Smooth muscle cell (in vitro differentiated cells): ENCODE measurements around the gene FOXC1. TPM values are rescaled to one million over a fixed set of nuclear protein-coding genes. Genes with fewer than 3 reads are reported as not detected.

Experiments
- DNase-seq: peaks from one replicate; lab custom pipeline; 2025; ENCODE audit not compliant: unreplicated experiment; lab: John Stamatoyannopoulos, UW
- H2AFZ ChIP-seq: fragments of 200-600 bp; sonication (generic); 2 replicates; pipeline ENCODE4 v1.6.0; 2016; ENCODE audit warnings: antibody characterized with exemption, low read depth, mild to moderate bottlenecking
- H3F3A ChIP-seq: fragments of 200-600 bp; sonication (generic); 2 replicates; pipeline ENCODE4 v1.6.0; 2017; ENCODE audit warnings: antibody characterized with exemption, low read depth
- H3K27ac ChIP-seq: fragments of 200-600 bp; sonication (generic); 2 replicates; pipeline ENCODE4 v1.5.1; 2016; ENCODE audit warnings: low read depth, mild to moderate bottlenecking
- H3K27me3 ChIP-seq: fragments of 200-600 bp; sonication (generic); 2 replicates; pipeline ENCODE4 v1.6.1; 2016; ENCODE audit warnings: low read depth, mild to moderate bottlenecking
- H3K36me3 ChIP-seq: fragments of 200-600 bp; sonication (generic); 2 replicates; pipeline ENCODE4 v1.5.1; 2016; ENCODE audit warnings: low read depth
- H3K4me1 ChIP-seq: fragments of 200-600 bp; sonication (generic); 2 replicates; pipeline ENCODE4 v1.5.1; 2016; ENCODE audit warnings: low read depth
- H3K4me2 ChIP-seq: fragments of 200-600 bp; sonication (generic); 2 replicates; pipeline ENCODE4 v1.6.0; 2016; ENCODE audit warnings: mild to moderate bottlenecking
- H3K4me3 ChIP-seq: fragments of 200-600 bp; sonication (generic); 2 replicates; pipeline ENCODE4 v1.5.1; 2016; ENCODE audit warnings: mild to moderate bottlenecking
- H3K79me2 ChIP-seq: fragments of 200-600 bp; sonication (generic); 2 replicates; pipeline ENCODE4 v1.6.0; 2016; ENCODE audit warnings: low read depth, mild to moderate bottlenecking
- H3K9ac ChIP-seq: fragments of 200-600 bp; sonication (generic); 2 replicates; pipeline ENCODE4 v1.6.0; 2016; ENCODE audit warnings: low read depth
- H3K9me3 ChIP-seq: fragments of 200-600 bp; sonication (generic); replicated peaks from 2 replicates; pipeline ENCODE4 v1.5.1; 2016; ENCODE audit warnings: low read depth
- H4K20me1 ChIP-seq: fragments of 200-600 bp; sonication (generic); 2 replicates; pipeline ENCODE4 v1.6.0; 2016; ENCODE audit warnings: low read depth
- WGBS: methylation state at CpG from one replicate; pipeline ENCODE4 v1.1.7; 2016; ENCODE audit warnings: low lambda C conversion rate; 5-methylcytosine and 5-hydroxymethylcytosine counted together
- polyA plus RNA-seq: library from polyadenylated mRNA; unstranded; fragments of >200 nt; fragmentation: Nextera tagmentation; extraction: Ambion mirVana; gene quantifications from 2 replicates; pipeline ENCODE4 v1.2.1, GENCODE V29; 2016
- total RNA-seq: library from RNA; depleted of rRNA; stranded (reverse); fragments of >200 nt; gene quantifications from 2 replicates; pipeline ENCODE4 v1.2.3, GENCODE V29; 2014
- TF ChIP-seq, protein P1 (sequence below): fragments of 200-600 bp; sonication (generic); IDR thresholded peaks from 2 replicates; pipeline ENCODE4 v1.5.1; 2017; ENCODE audit warnings: borderline replicate concordance, mild to moderate bottlenecking, antibody characterized with exemption; ENCODE audit not compliant: insufficient read depth, poor library complexity, severe bottlenecking

The FOXC1 gene
- total and polyA plus RNA-seq, 2 experiments from 2014 or later: 0.10 to 1.4 TPM

DNA sequence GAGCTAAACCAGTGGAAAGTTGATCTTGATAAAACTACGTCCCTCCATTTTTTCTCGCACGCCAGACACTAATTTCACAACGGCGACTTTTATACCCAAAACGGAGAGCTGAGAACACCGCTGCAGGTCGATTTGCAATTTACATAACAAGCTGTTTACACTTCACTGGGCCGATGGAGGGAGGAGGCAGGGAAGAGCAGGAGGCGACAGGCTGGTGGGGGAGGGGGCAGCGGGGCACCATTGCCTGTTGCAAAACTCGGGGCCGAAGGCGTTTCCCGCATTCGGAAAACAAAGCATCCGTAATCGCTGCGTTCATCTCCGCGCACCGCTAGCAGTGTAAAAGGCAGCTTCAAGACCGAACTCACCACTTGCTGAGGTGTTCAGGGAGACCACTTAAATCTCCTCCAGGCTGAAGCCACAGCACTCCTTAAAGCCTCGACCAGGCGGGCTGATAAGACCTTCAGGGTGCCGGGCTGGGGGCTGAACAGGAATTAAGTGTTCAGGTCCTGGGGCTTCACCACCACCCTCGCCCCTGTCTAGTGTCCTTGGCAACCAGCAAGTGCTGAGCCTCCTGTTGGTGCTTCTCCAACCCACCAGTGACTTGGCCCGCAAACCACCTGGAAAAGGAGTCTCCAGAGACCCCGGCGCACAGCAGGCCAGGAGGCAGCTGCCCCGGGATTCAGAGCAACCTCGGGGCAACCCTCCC lies 2.0 kb upstream of the FOXC1 start:
- H3K9me3 ChIP-seq: no peaks in the 10 kb centered on the region
- TF ChIP-seq, protein P1, sequence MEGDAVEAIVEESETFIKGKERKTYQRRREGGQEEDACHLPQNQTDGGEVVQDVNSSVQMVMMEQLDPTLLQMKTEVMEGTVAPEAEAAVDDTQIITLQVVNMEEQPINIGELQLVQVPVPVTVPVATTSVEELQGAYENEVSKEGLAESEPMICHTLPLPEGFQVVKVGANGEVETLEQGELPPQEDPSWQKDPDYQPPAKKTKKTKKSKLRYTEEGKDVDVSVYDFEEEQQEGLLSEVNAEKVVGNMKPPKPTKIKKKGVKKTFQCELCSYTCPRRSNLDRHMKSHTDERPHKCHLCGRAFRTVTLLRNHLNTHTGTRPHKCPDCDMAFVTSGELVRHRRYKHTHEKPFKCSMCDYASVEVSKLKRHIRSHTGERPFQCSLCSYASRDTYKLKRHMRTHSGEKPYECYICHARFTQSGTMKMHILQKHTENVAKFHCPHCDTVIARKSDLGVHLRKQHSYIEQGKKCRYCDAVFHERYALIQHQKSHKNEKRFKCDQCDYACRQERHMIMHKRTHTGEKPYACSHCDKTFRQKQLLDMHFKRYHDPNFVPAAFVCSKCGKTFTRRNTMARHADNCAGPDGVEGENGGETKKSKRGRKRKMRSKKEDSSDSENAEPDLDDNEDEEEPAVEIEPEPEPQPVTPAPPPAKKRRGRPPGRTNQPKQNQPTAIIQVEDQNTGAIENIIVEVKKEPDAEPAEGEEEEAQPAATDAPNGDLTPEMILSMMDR: no peak
- no peaks in the 10 kb centered on the region for H3K79me2 ChIP-seq
- peaks cover 90% of the 10 kb centered on the region for H3K27me3 ChIP-seq
- H3K9ac ChIP-seq: no peak overlapping the region
- peaks cover 29% of the 10 kb centered on the region for H3K4me1 ChIP-seq
- no peak overlapping the region for H2AFZ ChIP-seq
- H4K20me1 ChIP-seq: peaks cover 13% of the 10 kb centered on the region
- peak overlapping the region; percentile 55 for H3K4me2 ChIP-seq
- DNase-seq: no peak
- no peaks in the 10 kb centered on the region for H3K36me3 ChIP-seq
- 3% methylated on average over 30 of the region's 32 CpGs for WGBS
- no peak overlapping the region for H3K4me3 ChIP-seq
- H3K27ac ChIP-seq: no peak overlapping the region
- H3F3A ChIP-seq: no peaks in the 10 kb centered on the region

DNA sequence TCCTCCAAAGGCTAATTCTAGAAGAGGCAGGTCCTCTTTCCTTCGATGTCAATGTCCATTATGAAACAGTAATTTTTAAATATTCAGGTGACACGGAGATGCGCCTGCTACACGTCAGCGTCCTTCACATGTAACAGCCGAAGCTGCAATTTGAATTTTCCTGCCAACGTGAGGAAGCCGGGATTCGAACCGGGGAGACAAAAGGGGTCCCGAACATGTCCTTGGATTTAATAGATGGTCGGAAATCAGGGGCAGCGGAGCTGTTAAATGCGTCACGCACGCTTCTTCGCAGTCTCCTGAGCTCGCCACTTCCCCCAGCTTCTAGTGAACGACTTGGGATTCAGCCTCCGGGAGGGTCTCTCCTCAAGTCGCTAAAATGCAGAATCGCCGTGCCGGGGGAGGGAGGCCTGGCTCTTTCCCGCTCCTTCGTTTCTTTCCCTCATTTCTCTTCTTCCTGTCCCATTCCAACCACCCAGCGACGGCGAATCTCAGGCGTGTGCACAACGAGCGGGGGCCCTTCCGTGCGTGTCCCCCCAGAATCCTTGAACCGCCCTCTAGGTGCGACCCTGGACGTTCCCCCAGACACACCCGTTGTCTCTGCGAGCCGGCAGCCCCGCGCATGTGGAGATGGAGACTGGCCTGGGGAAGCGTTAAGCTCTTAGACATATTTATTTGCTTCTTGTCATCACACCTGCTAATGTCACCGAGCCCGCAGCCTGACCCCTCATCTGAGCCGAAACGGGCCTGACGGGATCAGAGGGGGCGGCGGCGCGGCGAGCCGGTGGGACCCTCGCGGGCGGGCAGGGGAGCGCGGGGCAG lies 1.3 kb upstream of the FOXC1 start:
- peaks cover 29% of the 10 kb centered on the region for H3K4me1 ChIP-seq
- H3K36me3 ChIP-seq: no peaks in the 10 kb centered on the region
- DNase-seq: no peak
- H3K27me3 ChIP-seq: peaks cover 90% of the 10 kb centered on the region
- H3K9ac ChIP-seq: no peak overlapping the region
- no peaks in the 10 kb centered on the region for H3K9me3 ChIP-seq
- no peaks in the 10 kb centered on the region for H3K79me2 ChIP-seq
- H3F3A ChIP-seq: no peaks in the 10 kb centered on the region
- no peak overlapping the region for H2AFZ ChIP-seq
- H3K27ac ChIP-seq: no peak overlapping the region
- H4K20me1 ChIP-seq: peaks cover 15% of the 10 kb centered on the region
- TF ChIP-seq, protein P1: no peak
- no peak overlapping the region for H3K4me3 ChIP-seq
- H3K4me2 ChIP-seq: no peak overlapping the region
- 5% methylated on average over 57 of the region's 59 CpGs for WGBS

DNA sequence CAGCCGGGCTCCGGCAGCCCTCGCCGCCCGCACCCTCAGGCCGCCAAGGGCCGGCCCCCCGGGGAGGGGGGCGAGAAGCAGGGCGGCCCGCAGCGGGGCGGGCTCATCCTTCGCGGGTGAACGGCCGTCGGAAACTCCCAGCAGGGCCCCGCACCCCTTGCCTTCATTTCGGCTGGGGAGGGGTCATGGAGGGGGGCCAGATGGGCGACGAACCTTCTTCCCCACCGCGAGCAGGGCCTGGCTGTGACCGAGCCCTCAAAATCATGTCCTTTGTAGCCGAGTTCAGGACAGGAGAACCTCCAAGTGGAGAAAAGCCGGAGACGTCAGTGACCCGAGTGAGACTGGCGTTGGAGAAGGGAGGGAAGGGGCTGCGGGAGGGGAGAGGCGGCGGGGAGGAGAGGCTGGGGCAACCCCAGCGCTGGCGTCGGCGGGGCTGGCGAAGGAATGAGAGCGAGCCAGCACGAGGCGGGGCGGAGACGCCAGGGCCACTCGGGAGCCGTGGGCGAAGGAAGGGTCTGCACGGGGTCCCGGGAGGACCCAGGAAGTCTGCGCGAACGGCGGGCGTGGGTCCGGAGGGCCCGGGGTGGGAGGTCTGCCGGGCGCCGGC lies 571 bp upstream of the FOXC1 start:
- Histone ChIP-seq H3K4me2 (peak overlapping the region; percentile 92), H3K9ac (no peak overlapping the region), H2AFZ (no peak overlapping the region), H3K9me3 (no peaks in the 10 kb centered on the region), H3K27ac (no peak overlapping the region), H3K4me3 (peak overlapping the region; percentile 35), H3K27me3 (peaks cover 90% of the 10 kb centered on the region), H3K4me1 (peaks cover 32% of the 10 kb centered on the region), H3K79me2 (no peaks in the 10 kb centered on the region), H4K20me1 (peaks cover 15% of the 10 kb centered on the region), H3F3A (no peaks in the 10 kb centered on the region), H3K36me3 (no peaks in the 10 kb centered on the region)
- no peak for DNase-seq
- TF ChIP-seq, protein P1: no peak
- under 1% methylated on average over 11 of the region's 58 CpGs for WGBS
